ENCODE measurements around the gene RASA4.
"Not testable (repeated sequence)": the region's sequence is repeated elsewhere in the genome, so short reads cannot be mapped to it uniquely, and the experiment has no call there.

The RASA4 gene

DNA sequence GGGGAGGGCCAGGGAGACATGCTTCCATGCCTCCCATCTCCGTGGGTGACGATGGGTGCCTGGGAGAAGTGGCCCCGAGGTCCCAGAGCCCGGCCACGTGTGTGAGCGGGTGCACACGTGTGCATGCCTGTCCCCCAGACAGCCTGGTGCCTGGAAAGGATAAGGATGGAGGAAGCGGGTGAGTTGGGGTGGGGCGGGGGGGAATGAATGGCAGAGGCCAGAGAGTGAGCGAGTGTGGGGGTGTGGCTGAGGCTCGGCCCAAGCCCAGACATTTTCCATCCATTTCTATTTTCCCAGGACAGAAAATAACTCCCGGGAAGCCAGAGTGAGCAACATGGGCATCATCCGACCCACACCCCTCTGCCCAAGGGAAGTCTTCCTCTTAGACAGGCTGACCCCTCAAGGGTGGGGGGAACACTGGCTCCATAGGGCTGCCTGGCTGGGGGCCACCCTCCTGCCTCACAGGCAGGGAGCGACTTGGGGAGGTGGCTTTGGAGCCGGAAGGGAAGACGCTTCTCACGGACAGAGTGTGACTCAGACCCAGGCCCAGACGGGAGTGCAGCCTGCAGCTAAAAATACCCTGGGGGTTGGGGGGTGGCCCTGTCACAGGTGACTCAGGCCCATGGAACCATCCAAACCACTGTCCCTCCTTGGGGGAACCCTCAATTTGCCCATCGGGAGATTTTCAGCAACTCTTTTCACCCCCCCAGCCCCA is 12.0 kb downstream of the RASA4 start:
- not testable (repeated sequence) for FAIRE-seq

GRCh38 chr7:102602317-102602716 is 14.2 kb downstream of the RASA4 start:
- FAIRE-seq, result not testable (repeated sequence)

DNA sequence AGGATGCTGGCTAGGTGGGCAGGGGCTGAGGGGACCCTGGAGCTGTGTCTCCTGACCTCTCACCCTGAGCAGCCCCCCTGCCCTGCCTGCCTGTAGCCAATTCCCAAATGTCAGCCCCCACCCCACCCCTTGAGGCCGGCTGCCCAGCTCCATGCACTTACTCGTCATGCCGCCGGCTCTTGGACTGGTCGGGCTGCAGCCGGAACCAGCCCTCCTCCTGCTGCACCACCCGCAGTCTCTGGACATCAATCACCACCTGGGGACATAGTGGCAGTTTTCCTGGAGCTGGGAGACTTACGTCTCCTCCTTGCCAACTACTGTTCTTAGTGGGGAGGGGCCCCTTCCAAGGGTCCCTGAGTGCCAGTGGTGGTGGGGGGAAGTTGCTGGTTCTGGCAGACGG is 16.9 kb downstream of the RASA4 start:
- not testable (repeated sequence) for FAIRE-seq

DNA sequence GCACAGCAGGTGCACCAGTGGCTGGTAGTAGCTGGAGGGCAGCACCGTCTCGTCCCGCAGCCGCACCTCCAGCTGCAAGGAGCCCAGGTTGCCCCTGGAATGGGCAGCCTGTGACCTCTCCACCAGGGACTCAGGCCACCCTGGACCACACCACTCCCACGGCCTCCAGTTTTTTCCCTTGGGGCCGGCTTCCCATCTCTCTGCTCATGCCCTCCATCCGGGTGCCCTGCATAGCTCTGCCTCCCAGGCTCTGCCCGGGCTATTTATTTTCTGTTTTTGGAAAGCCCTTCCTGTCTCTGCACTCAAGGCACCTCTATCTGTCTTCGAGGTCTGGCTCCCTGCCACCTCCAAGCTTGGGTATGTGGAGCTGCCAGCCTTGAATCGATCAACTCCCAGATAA is 20.5 kb downstream of the RASA4 start:
- not testable (repeated sequence) for FAIRE-seq

DNA sequence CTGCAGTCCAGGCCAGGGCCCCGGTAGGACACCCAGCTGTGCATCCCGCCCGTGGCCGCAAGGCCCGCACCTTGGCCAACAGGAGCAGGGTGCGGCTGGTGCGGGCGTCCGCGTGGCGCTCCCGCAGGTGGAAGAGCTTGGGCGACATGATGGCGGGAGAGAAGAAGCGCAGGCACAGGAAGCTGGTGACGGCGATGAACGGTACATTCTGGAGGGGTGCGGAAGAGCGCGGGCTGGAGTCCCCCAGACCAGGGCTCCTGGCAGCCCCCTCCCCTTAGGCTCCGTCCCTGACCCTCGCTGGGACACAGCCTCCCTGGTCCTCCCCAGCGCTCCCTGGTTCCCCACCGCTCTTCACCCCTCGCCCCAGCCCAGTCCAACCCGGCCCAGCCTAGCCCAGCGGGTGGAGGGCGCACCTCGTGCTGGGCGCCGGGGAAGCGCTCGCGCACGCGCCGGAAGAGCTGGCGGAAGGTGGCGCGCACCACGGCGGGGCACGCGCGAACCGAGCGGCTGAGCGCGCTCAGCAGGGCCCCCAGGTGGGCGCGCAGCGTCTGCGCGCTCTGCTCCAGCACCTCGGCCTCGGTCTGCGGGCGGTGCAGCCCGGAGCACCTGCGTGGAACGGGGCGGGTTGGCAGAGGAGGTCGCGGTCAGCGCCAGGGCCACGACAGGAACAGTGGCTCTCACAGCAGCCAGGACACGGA is 22.8 kb downstream of the RASA4 start:
- not testable (repeated sequence) for FAIRE-seq

DNA sequence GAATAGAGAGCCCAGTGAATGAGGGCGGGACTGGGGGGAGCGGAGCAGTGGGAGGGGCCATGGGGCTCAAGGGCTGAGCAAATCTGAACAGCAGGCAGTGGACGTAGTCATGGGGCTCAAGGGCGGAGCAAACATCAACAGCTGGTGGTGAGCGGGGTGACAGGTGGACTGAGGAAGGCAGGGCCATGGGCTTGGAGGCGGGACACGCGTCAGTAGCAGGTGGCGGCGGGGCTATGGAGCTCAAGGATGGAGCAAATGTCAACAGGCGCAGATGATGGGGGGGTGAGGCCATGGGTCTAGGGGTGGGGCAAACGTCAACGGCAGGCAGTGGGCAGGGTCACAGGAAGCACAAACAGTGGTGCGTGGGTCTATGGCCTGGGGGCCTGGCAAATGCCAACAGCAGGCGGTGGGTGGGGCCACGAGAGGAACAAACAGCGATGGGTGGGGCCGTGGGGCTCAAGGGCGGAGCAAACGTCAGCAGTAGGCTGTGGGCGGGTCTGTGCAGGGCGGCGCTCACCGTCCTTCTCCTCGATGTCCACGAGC is 24.0 kb downstream of the RASA4 start:
- FAIRE-seq, result not testable (repeated sequence)

- not testable (repeated sequence) for FAIRE-seq
Measured at GRCh38 chr7:102589857-102590256, 26.7 kb downstream of the RASA4 start.

DNA sequence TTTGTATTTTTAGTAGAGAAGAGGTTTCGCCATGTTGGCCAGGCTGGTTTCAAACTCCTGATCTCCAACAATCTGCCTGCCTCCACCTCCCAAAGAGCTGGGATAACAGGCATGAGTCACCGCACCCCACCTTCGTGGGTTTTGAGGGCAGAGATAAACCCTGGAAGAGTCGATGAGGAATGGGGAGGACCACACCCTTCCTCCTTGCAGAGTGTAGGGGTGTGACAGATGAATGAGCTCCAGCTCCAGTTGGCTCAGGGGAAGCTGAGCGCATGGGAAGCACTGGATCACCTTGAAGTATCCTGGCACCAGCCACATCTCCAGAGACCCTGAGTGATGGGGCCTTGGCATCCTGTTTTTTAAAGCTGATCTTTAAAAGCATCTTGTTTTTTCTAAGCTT is 33.1 kb downstream of the RASA4 start:
- FAIRE-seq, result not testable (repeated sequence)

GRCh38 chr7:102581722-102582121 is 34.8 kb downstream of the RASA4 start:
- not testable (repeated sequence) for FAIRE-seq

DNA sequence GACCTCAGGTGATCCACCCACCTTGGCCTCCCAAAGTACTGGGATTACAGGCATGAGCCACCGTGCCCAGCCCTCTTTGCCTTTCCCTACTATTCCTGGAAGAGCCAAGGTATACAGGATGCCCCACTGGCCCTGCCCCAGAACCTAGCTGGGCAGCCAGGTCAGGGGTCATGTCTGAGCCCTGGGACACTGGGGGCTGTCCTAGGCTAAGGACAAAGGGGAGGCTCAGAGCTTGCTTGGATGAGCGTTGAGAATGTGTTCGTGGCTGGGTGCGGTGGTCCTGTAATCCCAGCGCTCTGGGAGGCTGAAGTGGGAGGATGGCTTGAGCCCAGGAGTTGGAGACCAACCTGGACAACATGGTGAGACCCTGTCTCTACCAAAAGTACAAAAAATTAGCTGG is 38.1 kb downstream of the RASA4 start:
- FAIRE-seq, result not testable (repeated sequence)

DNA sequence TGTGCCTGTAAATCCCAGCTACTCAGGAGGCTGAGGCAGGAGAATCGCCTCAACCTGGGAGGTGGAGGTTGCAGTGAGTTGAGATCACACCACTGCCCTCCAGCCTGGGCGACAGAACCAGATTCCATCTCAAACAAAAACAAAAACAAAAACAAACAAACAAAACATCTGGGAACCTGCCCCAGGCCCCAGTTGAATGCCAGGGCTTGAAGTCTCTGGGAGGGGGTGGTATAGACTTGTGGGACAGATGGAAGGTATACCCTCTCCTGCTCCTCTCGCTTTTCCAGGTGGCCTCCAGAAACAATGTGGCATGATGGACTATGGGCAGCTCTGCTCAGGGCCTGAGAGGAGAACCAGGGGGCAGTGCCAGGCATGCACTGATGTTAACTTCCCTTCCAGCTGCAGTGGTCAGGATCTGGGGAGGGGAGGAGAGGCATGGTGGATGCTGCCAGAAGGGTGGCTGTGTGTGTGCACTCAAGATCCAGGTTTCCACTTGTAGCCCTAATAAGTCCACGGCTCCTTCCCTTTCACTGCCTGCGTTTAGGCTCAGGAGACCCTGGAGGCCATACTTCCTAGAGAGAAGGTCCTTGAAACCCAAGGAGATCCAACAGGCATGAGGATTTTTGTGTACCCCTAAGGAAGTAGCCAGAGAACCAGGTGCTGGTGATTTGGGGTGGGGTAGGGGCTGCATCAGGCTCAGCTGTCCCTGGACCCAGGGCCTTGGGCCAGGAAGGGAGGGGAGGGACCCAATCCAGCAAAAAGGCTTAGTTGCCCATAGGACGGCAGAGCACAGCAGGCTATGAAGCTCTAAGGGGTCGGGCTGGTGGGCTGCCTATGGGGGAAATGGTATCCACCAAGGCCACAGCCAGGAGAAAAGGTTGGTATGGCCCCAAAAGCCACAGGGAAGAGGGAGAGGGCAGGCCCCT is 39.0 kb downstream of the RASA4 start:
- not testable (repeated sequence) for FAIRE-seq

DNA sequence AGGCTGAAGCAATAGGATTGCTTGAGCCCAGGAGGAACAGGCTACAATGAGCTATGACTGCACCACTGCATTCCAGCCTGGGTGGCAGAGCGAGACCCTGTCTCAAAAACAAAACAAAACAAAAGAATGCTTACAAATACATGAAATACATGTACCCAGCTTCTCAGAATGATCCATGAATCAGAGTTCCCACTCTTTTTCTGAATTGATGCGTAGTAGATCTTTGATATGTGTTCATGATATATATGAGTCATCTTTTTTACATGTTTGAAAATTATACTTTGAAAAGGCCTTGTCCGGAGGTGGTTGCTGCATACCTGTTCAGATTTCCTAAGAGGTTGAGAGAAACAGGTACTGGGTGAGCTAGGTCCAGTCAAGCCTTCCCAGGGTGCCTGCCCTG is 40.2 kb downstream of the RASA4 start:
- not testable (repeated sequence) for FAIRE-seq

DNA sequence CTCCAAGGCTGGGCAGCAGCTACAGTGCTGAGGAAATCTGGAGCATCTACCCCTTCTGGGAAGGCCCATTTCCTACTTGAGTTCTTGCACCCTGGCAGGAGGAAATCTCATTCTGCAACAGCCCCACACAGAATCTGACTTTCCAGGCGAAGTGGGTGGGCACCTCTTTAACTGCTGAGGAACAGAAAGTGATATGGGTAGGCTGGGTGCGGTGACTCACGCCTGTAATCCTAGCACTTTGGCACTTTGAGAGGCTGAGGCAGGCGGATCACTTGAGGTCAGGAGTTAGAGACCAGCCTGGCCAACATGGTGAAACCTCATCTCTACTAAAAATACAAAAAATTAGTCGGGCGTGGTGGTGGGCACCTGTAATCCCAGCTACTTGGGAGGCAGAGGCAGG is 41.9 kb downstream of the RASA4 start:
- FAIRE-seq, result not testable (repeated sequence)

DNA sequence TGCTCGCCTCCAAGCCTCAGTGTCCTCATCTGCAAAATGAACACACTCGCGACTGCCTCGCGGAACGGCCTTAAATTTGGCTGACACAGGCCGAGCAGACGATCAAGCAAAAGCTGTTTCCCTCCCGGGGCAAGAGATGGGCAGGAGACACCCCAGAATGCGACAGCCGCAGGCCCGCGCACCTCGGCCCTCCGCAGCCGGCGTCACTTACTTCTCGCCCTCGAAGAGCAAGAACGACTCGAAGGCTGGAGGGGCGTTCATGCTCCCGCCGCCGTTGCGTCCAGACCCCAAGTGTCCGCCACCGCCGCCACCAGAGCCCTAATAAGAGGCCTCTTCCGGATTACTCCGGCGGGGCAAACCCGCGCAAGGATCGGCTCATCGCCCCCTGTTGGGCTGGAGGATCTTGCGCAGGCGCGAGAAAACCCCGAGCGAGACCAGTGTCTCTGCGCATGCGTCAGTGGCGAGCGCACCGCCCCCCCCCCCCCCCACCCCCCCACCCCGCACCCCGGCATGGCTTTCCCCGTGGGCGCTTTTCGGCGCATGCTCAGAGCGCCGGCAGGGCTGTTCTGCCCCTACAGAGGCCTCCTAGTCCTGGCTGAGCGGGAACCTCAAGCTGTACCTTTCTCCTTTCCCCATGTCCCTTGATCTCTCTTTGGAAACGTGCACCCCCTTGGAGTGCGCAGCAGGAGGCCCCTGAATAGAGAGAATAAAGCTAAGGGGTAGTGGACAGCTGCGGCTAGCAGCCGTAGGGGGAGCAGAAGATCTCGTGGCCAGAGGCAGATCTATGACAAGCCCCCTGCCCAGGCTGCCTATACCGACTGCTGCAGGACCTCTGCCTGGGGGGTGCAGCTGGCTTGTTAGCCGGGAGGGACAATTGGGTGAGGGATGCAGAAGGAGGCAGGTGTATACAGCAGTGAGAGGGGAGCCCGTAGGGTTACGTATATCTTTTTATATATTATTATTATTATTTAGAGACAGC is 44.0 kb downstream of the RASA4 start, which contains the start of gene POLR2J3:
Gene POLR2J3 (minus strand): TSS at position 323 of the 979 bp plus-strand sequence. CDS start 62 bp downstream, at position 261.
- FAIRE-seq, result not testable (repeated sequence)

GRCh38 chr7:102568620-102569019 is 47.9 kb downstream of the RASA4 start:
- FAIRE-seq, result not testable (repeated sequence)

- not testable (repeated sequence) for FAIRE-seq
Measured at GRCh38 chr7:102550808-102551422, 65.6 kb downstream of the RASA4 start, which contains the start of gene SPDYE2. Gene SPDYE2, plus strand, starts transcription at chr7:102551226. Its CDS starts 2,030 bp downstream, at chr7:102553256.

DNA sequence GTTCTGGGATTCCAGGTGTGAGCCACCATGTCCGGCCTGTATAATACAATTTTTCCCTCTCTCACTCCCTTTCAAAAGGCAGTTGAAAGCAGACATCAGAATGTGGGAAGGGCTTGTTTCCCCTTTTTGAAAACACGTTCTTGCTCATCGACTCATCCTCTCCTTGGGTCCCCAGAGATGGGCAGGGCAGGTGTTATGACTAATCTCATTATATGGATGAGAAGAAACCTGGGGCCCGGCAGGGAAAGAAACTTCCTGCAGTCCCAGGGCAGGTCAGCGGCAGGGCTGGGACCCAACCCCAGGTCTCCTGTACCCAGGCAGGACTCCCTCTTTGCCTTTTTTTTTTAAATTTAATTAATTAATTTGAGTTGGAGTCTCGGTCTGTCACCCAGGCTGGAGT is 70.2 kb downstream of the RASA4 start:
- not testable (repeated sequence) for FAIRE-seq

DNA sequence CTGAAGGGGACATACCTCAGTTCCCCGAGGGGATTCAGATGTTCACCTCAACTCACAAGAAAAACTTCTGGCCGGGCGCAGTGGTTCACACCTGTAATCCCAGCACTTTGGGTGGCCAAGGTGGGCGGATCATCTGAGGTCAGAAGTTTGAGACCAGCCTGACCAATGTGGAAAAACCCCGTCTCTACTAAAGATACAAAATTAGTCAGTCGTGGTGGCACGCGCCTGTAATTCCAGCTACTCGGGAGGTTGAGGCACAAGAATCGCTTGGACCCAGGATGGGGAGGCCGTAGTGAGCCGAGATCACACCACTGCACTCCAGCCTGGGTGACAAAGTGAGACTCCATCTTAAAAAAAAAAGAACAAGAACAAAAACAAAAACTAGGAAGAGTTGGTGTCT is 71.3 kb downstream of the RASA4 start:
- FAIRE-seq, result not testable (repeated sequence)

GRCh38 chr7:102544372-102544771 is 72.2 kb downstream of the RASA4 start:
- not testable (repeated sequence) for FAIRE-seq

GRCh38 chr7:102543596-102543995 is 73.0 kb downstream of the RASA4 start, which contains the start of gene UPK3BL2:
Gene UPK3BL2, minus strand, starts transcription at chr7:102543696. Its CDS starts 60 bp downstream, at chr7:102543636.
- FAIRE-seq, result not testable (repeated sequence)

Data from colon (tissue), 2 donors.